ENCODE data around the gene CCDC85B.

Gene CCDC85B

GRCh38 chr11:65857853-65858680 lies 32.4 kb upstream of the CCDC85B start, which contains the start of gene CFL1:
Gene CFL1 (minus strand): TSS chr11:65858180. CDS start chr11:65858099, 81 bp downstream.
- ATAC-seq (peak; percentile 71), DNase-seq (peak; percentile 97)

GRCh38 chr11:65858681-65859087 lies 31.8 kb upstream of the CCDC85B start:
- ATAC-seq (no peak), DNase-seq (no peak)

- DNase-seq = peak; percentile 99
- peak; percentile 78 for ATAC-seq
These were observed 31.2 kb upstream of the CCDC85B start for GRCh38 chr11:65859095-65859811.

- DNase-seq (peak; percentile 62), ATAC-seq (peak; percentile 0)
These were observed 30.6 kb upstream of the CCDC85B start for GRCh38 chr11:65859812-65860277.

GRCh38 chr11:65860278-65861164 lies 30.0 kb upstream of the CCDC85B start, which contains the start of gene MUS81:
Gene MUS81 (plus strand): TSS chr11:65860433. CDS start chr11:65860754, 321 bp downstream.
- peak; percentile 39 for ATAC-seq
- DNase-seq = peak; percentile 97

GRCh38 chr11:65861165-65861505 lies 29.3 kb upstream of the CCDC85B start:
- DNase-seq (no peak), ATAC-seq (no peak)

- ATAC-seq (no peak), DNase-seq (no peak)
These were observed 28.8 kb upstream of the CCDC85B start for GRCh38 chr11:65861533-65862183.

GRCh38 chr11:65862191-65862735 lies 28.2 kb upstream of the CCDC85B start:
- no peak for DNase-seq
- ATAC-seq = no peak

- ATAC-seq (no peak), DNase-seq (no peak)
These were observed 27.3 kb upstream of the CCDC85B start for GRCh38 chr11:65862941-65863888.

GRCh38 chr11:65863889-65864705 lies 26.4 kb upstream of the CCDC85B start:
- ATAC-seq (no peak), DNase-seq (no peak)

- no peak for DNase-seq
- ATAC-seq = no peak
These were observed 25.6 kb upstream of the CCDC85B start for GRCh38 chr11:65864706-65865471.

GRCh38 chr11:65865550-65866172 lies 24.8 kb upstream of the CCDC85B start:
- ATAC-seq (no peak), DNase-seq (no peak)

GRCh38 chr11:65866509-65867283 lies 23.8 kb upstream of the CCDC85B start:
- ATAC-seq = no peak

GRCh38 chr11:65867284-65868071 lies 23.0 kb upstream of the CCDC85B start:
- DNase-seq (peak; percentile 63), ATAC-seq (no peak)

More at GRCh38 chr11:65866509-65867283, 23.8 kb upstream of the CCDC85B start:
- no peak for DNase-seq

GRCh38 chr11:65868076-65868667 lies 22.3 kb upstream of the CCDC85B start:
- ATAC-seq = no peak

GRCh38 chr11:65868907-65869306 lies 21.6 kb upstream of the CCDC85B start:
- ATAC-seq (no peak), DNase-seq (no peak)

More at GRCh38 chr11:65868076-65868667, 22.3 kb upstream of the CCDC85B start:
- DNase-seq = no peak

Measured in stimulated activated naive CD8-positive, alpha-beta T cell treated with anti-CD3 and anti-CD28 coated beads, Interleukin-15, Interleukin-2, amounts not matched to agents 100 U/mL and 50 U/mL, for 24 hours (primary cell).